ENCODE measurements around the gene LRRC8D.

The LRRC8D gene

GRCh38 chr1:89810880-89811279 is 10.0 kb upstream of the LRRC8D start:
- POLR2A ChIA-PET, result no interaction called here
- no peak for DNase-seq (ENCODE audit: extremely low spot score)
- TF ChIP-seq TARDBP (IDR thresholded peaks at IDR 0.05), result no peak
- no peak for TF ChIP-seq NFRKB (IDR thresholded peaks at IDR 0.05)
- TF ChIP-seq BHLHE40 (IDR thresholded peaks at IDR 0.05; ENCODE audit: borderline replicate concordance), result no peak
- TF ChIP-seq SUZ12 (IDR thresholded peaks at IDR 0.05), result no peak
- TF ChIP-seq HDGF (IDR thresholded peaks at IDR 0.05; ENCODE audit: borderline replicate concordance), result no peak
- TF ChIP-seq FOXM1 (IDR thresholded peaks at IDR 0.05; ENCODE audit: borderline replicate concordance), result no peak
- TF ChIP-seq ZNF384 (IDR thresholded peaks at IDR 0.05), result no peak
- TF ChIP-seq, protein P1, sequence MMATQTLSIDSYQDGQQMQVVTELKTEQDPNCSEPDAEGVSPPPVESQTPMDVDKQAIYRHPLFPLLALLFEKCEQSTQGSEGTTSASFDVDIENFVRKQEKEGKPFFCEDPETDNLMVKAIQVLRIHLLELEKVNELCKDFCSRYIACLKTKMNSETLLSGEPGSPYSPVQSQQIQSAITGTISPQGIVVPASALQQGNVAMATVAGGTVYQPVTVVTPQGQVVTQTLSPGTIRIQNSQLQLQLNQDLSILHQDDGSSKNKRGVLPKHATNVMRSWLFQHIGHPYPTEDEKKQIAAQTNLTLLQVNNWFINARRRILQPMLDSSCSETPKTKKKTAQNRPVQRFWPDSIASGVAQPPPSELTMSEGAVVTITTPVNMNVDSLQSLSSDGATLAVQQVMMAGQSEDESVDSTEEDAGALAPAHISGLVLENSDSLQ (IDR thresholded peaks at IDR 0.05), result no peak
- no peak for TF ChIP-seq FOXK2 (IDR thresholded peaks at IDR 0.05)
- TF ChIP-seq LEF1 (IDR thresholded peaks at IDR 0.05; ENCODE audit: borderline replicate concordance), result no peak
- TF ChIP-seq ELF4 (IDR thresholded peaks at IDR 0.05), result no peak
- TF ChIP-seq ARNT (IDR thresholded peaks at IDR 0.05), result no peak
- no peak for TF ChIP-seq CTBP1 (IDR thresholded peaks at IDR 0.05; ENCODE audit: borderline replicate concordance)
- TF ChIP-seq L3MBTL2 (conservative IDR thresholded peaks at IDR 0.05), result no peak
- TF ChIP-seq SP1 (IDR thresholded peaks at IDR 0.05), result no peak
- TF ChIP-seq FOXA1 (IDR thresholded peaks at IDR 0.05), result no peak
- CTCF ChIA-PET, result interaction anchor here (0.6 kb wide), 1 partner anchor 203 kb away, joined by 3 read pairs; no protein-coding TSS in a partner anchor

GRCh38 chr1:89812992-89813391 is 7.8 kb upstream of the LRRC8D start:
- POLR2A ChIA-PET, result interaction anchor here (1.5 kb wide), 1 partner anchor 8 kb away, joined by 10 read pairs; the partner anchor contains the start of gene LRRC8D
- no peak for DNase-seq (ENCODE audit: extremely low spot score)
- TF ChIP-seq TARDBP (IDR thresholded peaks at IDR 0.05) (no peak), SP1 (IDR thresholded peaks at IDR 0.05) (no peak), SUZ12 (IDR thresholded peaks at IDR 0.05) (no peak), FOXA1 (IDR thresholded peaks at IDR 0.05) (no peak), L3MBTL2 (conservative IDR thresholded peaks at IDR 0.05) (no peak), BHLHE40 (IDR thresholded peaks at IDR 0.05; ENCODE audit: borderline replicate concordance) (no peak), NFRKB (IDR thresholded peaks at IDR 0.05) (no peak), CTBP1 (IDR thresholded peaks at IDR 0.05; ENCODE audit: borderline replicate concordance) (no peak), LEF1 (IDR thresholded peaks at IDR 0.05; ENCODE audit: borderline replicate concordance) (no peak), ELF4 (IDR thresholded peaks at IDR 0.05) (no peak), FOXK2 (IDR thresholded peaks at IDR 0.05) (no peak), HDGF (IDR thresholded peaks at IDR 0.05; ENCODE audit: borderline replicate concordance) (no peak), ZNF384 (IDR thresholded peaks at IDR 0.05) (no peak), ARNT (IDR thresholded peaks at IDR 0.05) (no peak), FOXM1 (IDR thresholded peaks at IDR 0.05; ENCODE audit: borderline replicate concordance) (no peak)
- TF ChIP-seq, protein P1 (IDR thresholded peaks at IDR 0.05), result no peak
- CTCF ChIA-PET, result no interaction called here

GRCh38 chr1:89815040-89815439 is 5.8 kb upstream of the LRRC8D start:
- DNase-seq (ENCODE audit: extremely low spot score), result no peak
- ChIA-PET POLR2A (no interaction called here), CTCF (interaction anchor here (0.5 kb wide), 1 partner anchor 170 kb away, joined by 3 read pairs; no protein-coding TSS in a partner anchor)
- TF ChIP-seq L3MBTL2 (conservative IDR thresholded peaks at IDR 0.05), result no peak
- no peak for TF ChIP-seq TARDBP (IDR thresholded peaks at IDR 0.05)
- TF ChIP-seq FOXM1 (IDR thresholded peaks at IDR 0.05; ENCODE audit: borderline replicate concordance), result no peak
- TF ChIP-seq, protein P1 (IDR thresholded peaks at IDR 0.05), result no peak
- TF ChIP-seq LEF1 (IDR thresholded peaks at IDR 0.05; ENCODE audit: borderline replicate concordance), result no peak
- no peak for TF ChIP-seq SUZ12 (IDR thresholded peaks at IDR 0.05)
- TF ChIP-seq NFRKB (IDR thresholded peaks at IDR 0.05), result no peak
- no peak for TF ChIP-seq SP1 (IDR thresholded peaks at IDR 0.05)
- no peak for TF ChIP-seq ZNF384 (IDR thresholded peaks at IDR 0.05)
- TF ChIP-seq CTBP1 (IDR thresholded peaks at IDR 0.05; ENCODE audit: borderline replicate concordance), result no peak
- no peak for TF ChIP-seq ELF4 (IDR thresholded peaks at IDR 0.05)
- TF ChIP-seq ARNT (IDR thresholded peaks at IDR 0.05), result no peak
- TF ChIP-seq BHLHE40 (IDR thresholded peaks at IDR 0.05; ENCODE audit: borderline replicate concordance), result no peak
- no peak for TF ChIP-seq FOXA1 (IDR thresholded peaks at IDR 0.05)

DNA sequence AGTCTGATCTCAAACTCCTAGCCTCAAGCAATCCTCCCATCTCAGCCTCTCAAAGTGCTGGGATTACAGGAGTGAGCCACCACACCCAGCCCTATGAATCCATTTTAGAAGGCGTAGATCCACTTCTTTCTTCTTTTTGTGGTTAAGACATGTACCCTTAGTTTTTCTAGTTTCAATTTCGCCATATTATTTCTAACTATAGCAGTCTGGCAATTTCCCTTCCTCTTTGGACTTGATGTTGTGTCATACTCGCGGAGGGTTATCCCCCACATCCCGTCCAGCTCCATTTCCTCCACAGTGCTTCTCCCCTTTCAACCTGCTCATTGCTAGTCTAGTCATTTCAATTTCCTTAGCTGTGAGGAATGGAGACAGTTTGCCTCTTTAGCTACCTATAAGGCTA is 5.2 kb upstream of the LRRC8D start:
- no peak for TF ChIP-seq BHLHE40 (IDR thresholded peaks at IDR 0.05; ENCODE audit: borderline replicate concordance)
- TF ChIP-seq SP1 (IDR thresholded peaks at IDR 0.05), result no peak
- TF ChIP-seq SUZ12 (IDR thresholded peaks at IDR 0.05), result no peak
- no peak for TF ChIP-seq FOXA1 (IDR thresholded peaks at IDR 0.05)
- TF ChIP-seq ZNF384 (IDR thresholded peaks at IDR 0.05), result no peak
- TF ChIP-seq, protein P1 (IDR thresholded peaks at IDR 0.05), result no peak
- no peak for TF ChIP-seq TARDBP (IDR thresholded peaks at IDR 0.05)
- TF ChIP-seq ARNT (IDR thresholded peaks at IDR 0.05), result no peak
- no peak for TF ChIP-seq CTBP1 (IDR thresholded peaks at IDR 0.05; ENCODE audit: borderline replicate concordance)
- no peak for TF ChIP-seq FOXK2 (IDR thresholded peaks at IDR 0.05)
- TF ChIP-seq HDGF (IDR thresholded peaks at IDR 0.05; ENCODE audit: borderline replicate concordance), result no peak
- no peak for TF ChIP-seq FOXM1 (IDR thresholded peaks at IDR 0.05; ENCODE audit: borderline replicate concordance)
- TF ChIP-seq L3MBTL2 (conservative IDR thresholded peaks at IDR 0.05), result no peak
- TF ChIP-seq LEF1 (IDR thresholded peaks at IDR 0.05; ENCODE audit: borderline replicate concordance), result no peak
- no peak for TF ChIP-seq ELF4 (IDR thresholded peaks at IDR 0.05)
- TF ChIP-seq NFRKB (IDR thresholded peaks at IDR 0.05), result no peak
- CTCF ChIA-PET, result interaction anchor here (0.5 kb wide), 1 partner anchor 170 kb away, joined by 3 read pairs; no protein-coding TSS in a partner anchor
- no peak for DNase-seq (ENCODE audit: extremely low spot score)
- POLR2A ChIA-PET, result interaction anchor here (0.6 kb wide), 1 partner anchor 205 kb away, joined by 3 read pairs; no protein-coding TSS in a partner anchor

DNA sequence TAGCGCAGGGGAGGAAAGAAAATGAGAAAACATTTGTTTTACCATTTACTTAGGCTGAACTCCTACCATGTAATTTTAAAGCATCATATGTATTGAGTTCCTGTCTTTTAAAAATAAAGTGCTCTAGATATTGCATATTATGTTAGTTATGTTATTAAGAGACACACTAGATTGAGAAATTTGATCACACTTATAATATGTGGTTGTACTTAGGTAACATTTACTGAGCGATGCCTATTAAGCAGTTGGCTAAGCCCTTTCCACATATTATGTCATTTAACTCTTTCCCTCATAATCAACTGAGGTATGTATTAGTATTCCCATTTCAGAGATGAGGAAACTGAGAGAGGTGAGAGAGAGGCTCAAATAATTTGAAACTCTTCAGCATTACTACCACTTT is 4.5 kb upstream of the LRRC8D start:
- no peak for TF ChIP-seq HDGF (IDR thresholded peaks at IDR 0.05; ENCODE audit: borderline replicate concordance)
- TF ChIP-seq FOXA1 (IDR thresholded peaks at IDR 0.05), result no peak
- TF ChIP-seq CTBP1 (IDR thresholded peaks at IDR 0.05; ENCODE audit: borderline replicate concordance), result no peak
- TF ChIP-seq, protein P1 (IDR thresholded peaks at IDR 0.05), result no peak
- TF ChIP-seq ARNT (IDR thresholded peaks at IDR 0.05), result no peak
- POLR2A ChIA-PET, result interaction anchor here (0.6 kb wide), 1 partner anchor 206 kb away, joined by 3 read pairs; no protein-coding TSS in a partner anchor
- CTCF ChIA-PET, result no interaction called here
- DNase-seq (ENCODE audit: extremely low spot score), result no peak

Measured in HEK293T (cell line).